ENCODE data around the gene PML.

PML gene

GRCh38 chr15:73994413-73994883 lies at the start of gene PML:
PML (plus strand) TSS chr15:73994716; CDS start chr15:73994813, 97 bp downstream.
- peak; percentile 91 for DNase-seq (ENCODE audit: low read depth in 2 of 2)

DNA sequence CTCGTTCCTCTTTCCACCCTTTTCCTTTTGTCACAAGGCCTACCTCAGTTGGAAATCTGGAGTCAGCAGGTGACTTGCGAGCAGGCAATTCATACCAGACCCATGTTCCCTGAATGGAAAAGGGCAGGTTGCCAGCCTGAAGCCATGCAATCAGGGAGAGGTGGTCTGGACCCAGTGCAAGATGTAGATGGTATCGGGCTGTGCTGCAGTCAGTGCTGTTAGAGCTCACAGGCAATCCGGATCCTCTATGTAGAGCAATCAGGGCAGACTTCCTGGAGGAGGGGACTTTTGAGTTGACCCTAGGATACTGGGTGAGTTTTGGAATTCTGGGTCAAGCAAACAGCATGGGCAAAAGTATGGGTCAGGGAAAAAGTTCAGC lies 49.4 kb upstream of the PML start:
- no peak for DNase-seq (ENCODE audit: low read depth in 2 of 2)

GRCh38 chr15:73946046-73946721 lies 48.3 kb upstream of the PML start:
- no peak for DNase-seq (ENCODE audit: low read depth in 2 of 2)

DNA sequence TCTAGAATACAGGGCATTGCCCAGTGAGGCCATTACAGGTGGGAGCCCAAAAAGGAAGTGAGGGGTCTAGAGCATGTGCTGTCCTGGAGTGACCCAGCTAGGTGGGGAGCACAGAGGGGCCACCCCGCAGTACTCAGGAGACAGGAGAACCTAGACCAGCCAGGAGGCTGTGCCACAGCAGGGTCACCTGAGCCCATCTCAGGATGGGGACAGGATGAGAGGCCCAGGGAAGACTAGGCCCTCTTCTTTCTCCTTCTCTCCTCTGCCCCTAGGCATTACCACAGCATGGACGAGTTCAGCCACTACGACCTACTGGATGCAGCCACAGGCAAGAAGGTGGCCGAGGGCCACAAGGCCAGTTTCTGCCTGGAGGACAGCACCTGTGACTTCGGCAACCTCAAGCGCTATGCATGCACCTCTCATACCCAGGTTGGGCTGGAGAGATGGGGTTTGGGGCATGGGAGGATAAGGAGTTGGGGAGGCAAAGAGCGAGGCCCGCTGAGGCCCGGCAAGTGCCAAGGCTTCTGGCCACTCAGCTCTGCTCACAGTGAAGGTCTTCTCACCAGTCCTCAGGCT lies 47.6 kb upstream of the PML start:
- DNase-seq (ENCODE audit: low read depth in 2 of 2) = no peak

GRCh38 chr15:73947651-73948050 lies 46.9 kb upstream of the PML start:
- no peak for DNase-seq (ENCODE audit: low read depth in 2 of 2)

DNA sequence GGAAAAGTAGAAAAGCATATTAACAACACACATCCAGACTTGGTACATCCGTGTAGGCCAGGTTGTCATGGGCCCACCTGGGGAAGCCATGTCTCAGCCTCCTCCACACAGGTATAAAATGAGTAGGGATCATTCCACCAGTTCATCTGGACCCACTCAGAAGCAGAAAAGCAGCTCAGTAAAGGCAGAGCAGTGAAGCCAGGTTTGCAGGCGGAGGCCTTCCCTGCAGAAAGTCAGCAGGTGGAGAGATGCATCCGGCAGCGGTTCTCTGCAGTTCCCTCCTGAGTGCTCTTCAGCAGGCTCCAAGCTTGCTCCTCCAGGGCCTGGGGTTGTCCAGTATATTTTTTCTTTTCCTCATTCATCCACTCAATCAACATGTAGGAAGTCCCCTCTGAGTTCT lies 46.1 kb upstream of the PML start:
- DNase-seq (ENCODE audit: low read depth in 2 of 2) = no peak

DNA sequence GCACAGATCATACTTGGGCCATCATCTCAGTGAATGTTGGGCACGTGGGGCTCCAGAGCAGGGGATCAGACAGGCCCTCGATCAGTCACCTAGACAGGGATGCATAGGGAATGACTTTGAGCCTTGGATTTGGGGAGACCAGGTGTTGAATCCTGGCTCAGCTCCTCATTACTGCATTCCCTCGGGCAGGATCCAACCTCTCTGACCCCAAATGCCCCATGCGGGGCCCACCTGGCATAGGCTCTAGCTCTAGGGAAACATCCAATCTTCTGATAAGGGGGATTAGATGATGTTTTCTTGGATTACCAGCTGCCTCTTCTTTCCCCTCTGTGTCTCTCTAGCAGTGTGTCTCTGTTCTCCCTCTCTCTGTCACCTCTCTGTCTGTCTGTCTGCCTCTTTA lies 45.5 kb upstream of the PML start:
- no peak for DNase-seq (ENCODE audit: low read depth in 2 of 2)

GRCh38 chr15:73949496-73949895 lies 45.0 kb upstream of the PML start:
- no peak for DNase-seq (ENCODE audit: low read depth in 2 of 2)

DNA sequence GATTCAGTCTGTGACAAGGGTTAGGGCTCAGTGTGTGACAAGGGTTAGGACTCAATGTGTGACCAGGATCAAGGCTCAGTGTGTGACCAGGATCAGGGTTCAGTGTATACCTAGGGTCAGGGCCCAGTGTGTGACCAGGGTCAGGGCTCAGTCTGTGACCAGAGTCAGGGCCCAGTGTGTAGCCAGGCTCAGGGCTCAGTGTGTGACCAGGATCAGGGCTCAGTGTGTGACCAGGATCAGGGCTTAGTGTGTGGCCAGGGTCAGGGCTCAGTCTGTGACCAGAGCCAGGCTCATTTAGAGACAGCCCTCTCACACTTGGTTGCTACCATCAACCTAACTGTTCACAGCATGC lies 44.1 kb upstream of the PML start:
- no peak for DNase-seq (ENCODE audit: low read depth in 2 of 2)

GRCh38 chr15:73950831-73951561 lies 43.5 kb upstream of the PML start:
- peak; percentile 47 to 52 for DNase-seq (ENCODE audit: low read depth in 2 of 2)

- no peak for DNase-seq (ENCODE audit: low read depth in 2 of 2)
Observed at GRCh38 chr15:73951601-73952000, 42.9 kb upstream of the PML start.

DNA sequence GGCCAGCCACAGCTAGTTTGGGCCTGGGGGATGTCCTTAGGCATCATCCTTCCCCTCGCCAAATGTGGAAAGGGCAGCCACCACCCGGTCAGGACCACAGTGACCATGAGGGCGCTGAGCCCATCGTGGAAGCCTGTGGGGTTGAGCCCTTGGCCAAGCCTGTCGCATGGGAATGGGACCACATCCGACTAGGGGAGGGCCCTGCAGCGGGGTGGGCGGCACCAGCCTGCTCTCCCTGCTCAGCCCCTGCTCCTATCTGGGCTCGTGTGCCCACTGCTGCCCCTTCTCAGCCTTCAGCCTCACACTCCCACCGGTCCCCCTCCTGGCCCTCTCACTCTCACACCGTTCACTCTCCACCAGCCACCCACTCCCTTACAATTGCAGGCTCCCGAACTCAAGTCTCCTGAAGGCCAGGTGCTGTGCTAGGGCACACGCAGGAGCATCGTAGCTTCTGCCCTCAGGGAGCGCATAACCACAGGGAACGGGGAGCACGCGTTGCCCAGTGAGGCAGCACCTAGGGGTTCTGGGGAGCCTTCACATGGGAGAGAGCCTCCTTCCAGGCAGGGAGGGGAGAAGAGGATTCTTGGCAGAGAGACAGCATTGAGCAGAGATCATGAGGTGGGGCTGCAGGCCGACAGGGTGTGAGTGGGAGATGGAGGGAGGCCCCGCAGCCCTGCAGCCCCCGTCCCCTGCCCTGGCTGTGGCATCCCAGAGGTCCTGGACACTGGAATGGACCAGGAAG lies 42.2 kb upstream of the PML start:
- DNase-seq (ENCODE audit: low read depth in 2 of 2) = no peak

- no peak for DNase-seq (ENCODE audit: low read depth in 2 of 2)
Observed at GRCh38 chr15:73952913-73953750, 41.4 kb upstream of the PML start.

GRCh38 chr15:73954188-73955145 lies 40.0 kb upstream of the PML start:
- DNase-seq (ENCODE audit: low read depth in 2 of 2) = no peak

DNA sequence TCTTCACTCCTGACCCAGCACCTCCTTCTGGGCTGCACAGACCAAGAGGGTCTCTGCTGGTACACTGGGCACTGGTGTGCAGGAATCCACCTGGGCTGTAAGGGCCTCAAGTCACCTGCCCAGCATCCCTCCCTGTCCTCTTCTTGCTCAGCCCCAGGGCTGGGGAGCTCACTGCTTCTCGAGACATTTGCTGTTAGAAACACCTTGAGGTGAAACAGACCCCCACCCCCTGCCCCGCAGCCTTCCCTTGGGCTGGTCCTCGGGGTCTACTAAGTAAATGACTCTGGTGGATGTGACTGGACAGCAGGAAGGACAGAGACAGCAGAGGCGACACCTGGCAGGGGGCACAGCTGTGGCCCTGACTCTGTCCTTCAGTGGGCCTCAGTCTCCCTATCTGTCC lies 39.2 kb upstream of the PML start:
- DNase-seq (ENCODE audit: low read depth in 2 of 2) = no peak

DNA sequence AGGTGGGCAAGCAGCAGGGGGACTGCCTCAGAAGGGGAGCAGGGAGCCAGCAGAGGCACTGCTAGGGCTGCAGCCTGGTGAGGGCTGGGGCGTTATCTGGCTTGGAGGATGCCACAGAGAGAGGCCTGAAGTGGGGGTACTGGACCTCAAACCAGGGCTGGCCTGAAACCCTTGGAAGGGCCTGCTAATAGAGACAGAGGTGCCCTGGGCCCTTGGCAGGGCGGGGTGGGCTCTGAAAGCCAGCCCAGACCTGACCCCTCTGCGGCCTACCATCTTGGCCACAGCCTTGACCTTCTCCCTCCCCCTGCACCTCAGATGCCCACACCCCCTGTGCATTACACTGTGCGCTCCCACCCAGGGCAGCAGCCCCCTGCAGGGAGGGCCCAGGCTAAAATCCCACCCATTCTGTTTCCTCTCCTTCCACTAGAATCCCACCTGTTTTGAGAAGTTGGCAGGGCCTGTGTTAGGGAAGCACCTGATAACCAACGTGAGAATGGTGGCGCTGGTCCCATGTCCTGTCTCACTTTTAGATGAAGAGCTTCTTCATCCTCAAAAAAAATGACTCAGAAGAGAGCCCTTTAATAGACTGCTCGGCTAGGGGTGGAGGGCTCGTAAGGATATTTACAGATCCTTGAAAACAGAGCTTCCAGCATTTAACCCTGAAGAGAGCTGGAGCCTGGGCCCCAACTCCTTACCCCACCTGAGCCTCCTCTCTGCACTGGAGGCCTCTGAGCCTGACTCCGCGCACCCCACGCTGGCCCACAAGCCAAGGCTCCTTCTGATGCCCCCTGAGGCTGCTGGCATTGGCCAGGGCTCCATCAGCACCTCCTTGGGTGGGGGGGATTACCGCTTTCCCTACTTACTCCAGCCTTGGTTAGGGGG lies 38.4 kb upstream of the PML start:
- DNase-seq (ENCODE audit: low read depth in 2 of 2) = no peak

DNA sequence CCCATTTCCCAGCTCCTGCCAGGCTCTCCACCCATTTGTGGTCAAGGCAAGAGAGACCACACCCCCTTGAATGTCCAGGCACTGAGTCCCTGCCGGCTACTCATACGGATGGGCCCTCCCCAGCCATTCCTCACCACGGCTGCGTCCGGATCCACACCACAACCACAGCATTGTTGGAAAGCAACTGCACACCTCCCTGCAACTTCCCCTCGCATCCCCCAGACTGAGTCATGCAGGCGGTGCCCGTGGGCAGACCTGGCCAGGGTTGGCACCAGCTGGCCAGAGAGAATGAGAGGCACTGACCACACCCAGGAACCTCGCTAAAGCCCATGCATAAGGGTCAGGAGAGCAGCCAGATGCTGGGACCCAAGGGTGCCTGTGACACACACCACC lies 37.8 kb upstream of the PML start:
- no peak for DNase-seq (ENCODE audit: low read depth in 2 of 2)

- no peak for DNase-seq (ENCODE audit: low read depth in 2 of 2)
Observed at GRCh38 chr15:73957276-73957675, 37.2 kb upstream of the PML start.

GRCh38 chr15:73957785-73958184 lies 36.7 kb upstream of the PML start:
- DNase-seq (ENCODE audit: low read depth in 2 of 2) = no peak
